Stimulated activated CD8-positive, alpha-beta memory T cell treated with anti-CD3 and anti-CD28 coated beads, Interleukin-15, amount 100 ng/mL, for 4 hours (primary cell): ENCODE results near the gene TLK2.
A peak's percentile ranks its signal among the peaks of the same experiment; 100 is the strongest.
"Not testable (repeated sequence)": the region's sequence is repeated elsewhere in the genome, so short reads cannot be mapped to it uniquely, and the experiment has no call there.

Experiments
- DNase-seq, 2 donors: peaks; one replicate each; pipeline ENCODE4 v3.0.0-alpha.2; 2020; ENCODE audit warnings: low read depth in 2 of 2

The TLK2 gene

GRCh38 chr17:62478424-62478879, at the start of gene TLK2:
Gene TLK2, plus strand, starts transcription at chr17:62478825. Its CDS starts 2,301 bp downstream, at chr17:62481126.
- peak; percentile 54 to 63 for DNase-seq

GRCh38 chr17:62435251-62435650, 43.4 kb upstream of the TLK2 start:
- DNase-seq = not testable (repeated sequence)

- DNase-seq = not testable (repeated sequence)
Observed at GRCh38 chr17:62441181-62441580, 37.4 kb upstream of the TLK2 start.

GRCh38 chr17:62444063-62444462, 34.6 kb upstream of the TLK2 start:
- DNase-seq = no peak

GRCh38 chr17:62445791-62446190, 32.8 kb upstream of the TLK2 start:
- not testable (repeated sequence) for DNase-seq

GRCh38 chr17:62452195-62452594, 26.4 kb upstream of the TLK2 start:
- not testable (repeated sequence) for DNase-seq

- not testable (repeated sequence) for DNase-seq
Observed at GRCh38 chr17:62453041-62453440, 25.6 kb upstream of the TLK2 start.

- not testable (repeated sequence) for DNase-seq
Observed at GRCh38 chr17:62453656-62454055, 25.0 kb upstream of the TLK2 start.

GRCh38 chr17:62454111-62454510, 24.5 kb upstream of the TLK2 start:
- not testable (repeated sequence) for DNase-seq

- DNase-seq = no peak
Observed at GRCh38 chr17:62456016-62456415, 22.6 kb upstream of the TLK2 start.

- not testable (repeated sequence) for DNase-seq
Observed at GRCh38 chr17:62458483-62458882, 20.1 kb upstream of the TLK2 start.

- DNase-seq = not testable (repeated sequence)
Observed at GRCh38 chr17:62464422-62464821, 14.2 kb upstream of the TLK2 start.

GRCh38 chr17:62465271-62465670, 13.4 kb upstream of the TLK2 start:
- DNase-seq = not testable (repeated sequence)

GRCh38 chr17:62470666-62471379, 7.8 kb upstream of the TLK2 start:
- peak; percentile 17 to 31 for DNase-seq

GRCh38 chr17:62471380-62471880, 7.2 kb upstream of the TLK2 start:
- not testable (repeated sequence) for DNase-seq

- not testable (repeated sequence) for DNase-seq
Observed at GRCh38 chr17:62473030-62473982, 5.3 kb upstream of the TLK2 start.

GRCh38 chr17:62477111-62477510, 1.5 kb upstream of the TLK2 start:
- not testable (repeated sequence) for DNase-seq

GRCh38 chr17:62477718-62478408, 762 bp upstream of the TLK2 start:
- DNase-seq = peak; percentile 1 to 11

GRCh38 chr17:62478880-62479638, 434 bp downstream of the TLK2 start:
- peak in 1 of 2 donors; percentile 7 for DNase-seq

GRCh38 chr17:62479639-62480258, 1.1 kb downstream of the TLK2 start:
- DNase-seq = not testable (repeated sequence)
